NB4 (cell line): ENCODE measurements around the gene SFI1.

ENCODE experiments used
- MYC ChIP-seq: IDR thresholded peaks from 2 replicates; pipeline ENCODE4 v1.6.1; 2011; ENCODE audit warnings: low read depth, low read length
- POLR2A ChIP-seq: IDR thresholded peaks from 2 replicates; pipeline ENCODE4 v1.6.1; 2011; ENCODE audit warnings: mild to moderate bottlenecking; ENCODE audit not compliant: insufficient read length; ENCODE audit errors: extremely low read depth
- TF ChIP-seq, protein P1 (sequence below): IDR thresholded peaks from one replicate; pipeline ENCODE4 v1.5.1; 2012; ENCODE audit warnings: low read depth, low read length

DNA sequence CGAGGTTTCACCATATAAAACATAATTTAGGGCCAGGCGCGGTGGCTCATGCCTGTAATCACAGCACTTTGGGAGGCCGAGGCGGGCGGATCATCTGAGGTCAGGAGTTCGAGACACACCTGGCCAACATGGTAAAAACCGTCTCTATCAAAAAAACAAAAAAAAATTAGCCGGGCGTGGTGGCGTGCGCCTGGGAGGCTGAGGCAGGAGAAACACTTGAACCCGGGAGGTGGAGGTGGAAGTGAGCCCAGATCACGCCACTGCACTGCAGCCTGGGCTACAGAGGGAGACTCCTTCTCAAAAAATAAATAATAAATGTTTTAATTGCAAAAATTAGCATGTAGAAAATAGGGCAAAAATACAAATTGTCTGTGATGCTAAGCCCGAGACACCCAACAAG lies 993 bp upstream of the SFI1 start:
- TF ChIP-seq, protein P1, sequence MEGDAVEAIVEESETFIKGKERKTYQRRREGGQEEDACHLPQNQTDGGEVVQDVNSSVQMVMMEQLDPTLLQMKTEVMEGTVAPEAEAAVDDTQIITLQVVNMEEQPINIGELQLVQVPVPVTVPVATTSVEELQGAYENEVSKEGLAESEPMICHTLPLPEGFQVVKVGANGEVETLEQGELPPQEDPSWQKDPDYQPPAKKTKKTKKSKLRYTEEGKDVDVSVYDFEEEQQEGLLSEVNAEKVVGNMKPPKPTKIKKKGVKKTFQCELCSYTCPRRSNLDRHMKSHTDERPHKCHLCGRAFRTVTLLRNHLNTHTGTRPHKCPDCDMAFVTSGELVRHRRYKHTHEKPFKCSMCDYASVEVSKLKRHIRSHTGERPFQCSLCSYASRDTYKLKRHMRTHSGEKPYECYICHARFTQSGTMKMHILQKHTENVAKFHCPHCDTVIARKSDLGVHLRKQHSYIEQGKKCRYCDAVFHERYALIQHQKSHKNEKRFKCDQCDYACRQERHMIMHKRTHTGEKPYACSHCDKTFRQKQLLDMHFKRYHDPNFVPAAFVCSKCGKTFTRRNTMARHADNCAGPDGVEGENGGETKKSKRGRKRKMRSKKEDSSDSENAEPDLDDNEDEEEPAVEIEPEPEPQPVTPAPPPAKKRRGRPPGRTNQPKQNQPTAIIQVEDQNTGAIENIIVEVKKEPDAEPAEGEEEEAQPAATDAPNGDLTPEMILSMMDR: no peak
- TF ChIP-seq POLR2A (no peak), MYC (no peak)
